GM18526 (cell line): ENCODE measurements around the gene GJA3.
A peak's percentile ranks its signal among the peaks of the same experiment; 100 is the strongest.

Source experiments
- POLR2A ChIP-seq: IDR thresholded peaks from 3 replicates; pipeline ENCODE4 v1.6.1; 2011; ENCODE audit not compliant: insufficient read length; ENCODE audit errors: extremely low read depth

GJA3 gene

DNA sequence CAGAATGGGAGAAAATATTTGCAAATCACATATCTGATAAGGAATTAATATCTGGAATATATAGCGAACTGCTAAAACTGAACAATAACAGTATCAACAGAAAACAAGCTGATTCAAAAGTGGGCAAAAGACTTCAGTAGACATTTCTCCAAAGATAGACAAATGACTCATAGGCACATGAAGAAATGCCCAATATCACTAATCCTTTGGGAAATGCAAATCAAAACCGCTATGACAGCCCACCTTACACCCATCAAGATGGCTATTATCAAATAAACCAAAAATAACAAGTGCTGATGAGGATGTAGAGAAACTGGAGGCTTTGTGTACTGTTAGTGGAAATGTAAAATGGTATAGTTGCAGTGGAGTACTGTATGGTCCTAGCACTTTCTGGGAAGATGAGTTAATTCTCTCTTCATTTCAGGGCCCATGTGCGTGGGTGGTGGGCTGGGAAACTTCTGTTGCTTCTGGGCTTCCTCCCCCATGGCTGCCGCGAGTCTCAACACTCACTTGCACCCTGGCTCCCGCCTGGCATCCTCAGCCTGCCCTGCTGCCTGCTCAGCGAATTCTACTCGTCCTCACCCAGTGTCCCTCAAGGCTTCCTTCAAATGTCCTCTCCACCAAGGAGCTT, 12.4 kb upstream of the GJA3 start:
- no peak for TF ChIP-seq POLR2A

- no peak for TF ChIP-seq POLR2A
Observed at GRCh38 chr13:20171364-20171763, 10.5 kb upstream of the GJA3 start.

DNA sequence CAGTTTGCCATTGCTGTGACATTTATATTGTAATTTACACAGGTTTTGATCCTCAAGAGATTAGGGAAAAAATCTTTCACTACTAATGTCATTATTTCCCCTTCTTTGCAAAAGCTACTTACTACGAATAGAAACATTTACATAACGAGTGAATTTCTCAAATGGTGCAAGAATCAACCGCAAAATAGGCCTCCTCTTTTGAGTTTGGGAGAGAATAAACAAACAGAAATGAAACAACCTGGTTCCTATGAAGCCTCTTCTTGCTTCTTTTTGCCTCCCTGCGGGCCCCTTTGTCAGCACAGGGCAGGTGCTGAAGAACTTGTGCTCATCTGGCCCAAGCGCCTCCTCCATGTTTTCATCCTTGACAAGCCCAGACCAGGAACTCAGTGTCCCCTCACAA, 10.1 kb upstream of the GJA3 start:
- no peak for TF ChIP-seq POLR2A

- no peak for TF ChIP-seq POLR2A
Observed at GRCh38 chr13:20168396-20168795, 7.5 kb upstream of the GJA3 start.

DNA sequence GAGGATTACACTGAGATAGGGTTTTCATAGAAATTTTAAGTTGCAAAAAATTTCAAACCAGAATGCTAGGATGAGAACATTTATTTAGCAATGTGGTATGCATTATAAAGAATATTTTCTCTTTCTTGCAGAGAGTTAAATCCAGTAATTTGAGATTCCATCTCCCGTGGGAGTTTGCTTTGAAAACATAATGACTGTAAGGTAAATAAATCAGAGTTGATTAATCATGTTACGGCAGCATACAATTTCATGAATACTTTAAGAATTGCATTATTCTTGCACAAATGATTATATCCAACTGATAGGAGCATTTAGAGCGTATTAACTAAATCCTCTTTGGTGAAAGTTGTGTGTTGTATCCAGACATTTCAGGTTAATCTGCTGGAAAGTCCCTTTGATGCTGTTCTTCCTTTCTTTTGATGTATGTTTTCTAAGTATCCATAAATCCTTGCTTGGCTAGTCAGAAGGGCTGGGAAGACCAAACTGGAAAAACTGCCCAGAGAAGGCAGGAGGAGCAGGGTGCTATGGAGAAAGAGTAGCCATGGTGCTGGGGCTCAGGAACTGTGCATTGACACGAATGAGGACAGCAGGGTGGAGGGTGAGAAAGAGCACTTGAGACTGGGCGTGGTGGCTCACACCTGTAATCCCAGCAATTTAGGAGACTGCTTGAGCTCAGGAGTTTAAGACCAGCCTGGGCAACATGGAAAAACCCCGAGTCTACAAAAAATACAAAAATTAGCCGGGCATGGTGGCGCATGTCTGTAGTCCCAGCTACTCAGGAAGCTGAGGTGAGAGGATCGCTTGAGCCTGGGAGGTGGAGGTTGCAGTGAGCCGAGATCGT, 4.8 kb upstream of the GJA3 start:
- no peak for TF ChIP-seq POLR2A

DNA sequence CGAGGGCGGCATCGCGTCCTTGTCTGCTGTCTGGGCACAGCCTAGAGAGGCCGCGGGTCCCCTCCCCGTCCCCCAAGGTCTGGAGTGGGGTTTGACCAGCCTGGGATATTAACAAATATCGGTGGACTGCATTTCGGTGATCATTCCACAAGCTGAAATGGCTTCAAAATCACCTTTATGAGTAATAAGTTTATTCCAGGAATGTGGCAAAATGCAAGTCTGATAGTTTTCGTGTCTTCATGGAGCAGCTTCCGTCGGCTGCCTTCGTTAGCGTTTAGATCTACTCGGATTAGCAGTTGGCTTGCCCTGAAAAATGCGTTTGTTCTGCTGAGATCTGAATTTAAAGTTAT, 1.1 kb upstream of the GJA3 start:
- TF ChIP-seq POLR2A: no peak

GRCh38 chr13:20161275-20161950, 561 bp upstream of the GJA3 start:
- peak; percentile 64 for TF ChIP-seq POLR2A

- no peak for TF ChIP-seq POLR2A
Observed at GRCh38 chr13:20159646-20160305, 1.1 kb downstream of the GJA3 start.

- no peak for TF ChIP-seq POLR2A
Observed at GRCh38 chr13:20157151-20157796, 3.6 kb downstream of the GJA3 start.

DNA sequence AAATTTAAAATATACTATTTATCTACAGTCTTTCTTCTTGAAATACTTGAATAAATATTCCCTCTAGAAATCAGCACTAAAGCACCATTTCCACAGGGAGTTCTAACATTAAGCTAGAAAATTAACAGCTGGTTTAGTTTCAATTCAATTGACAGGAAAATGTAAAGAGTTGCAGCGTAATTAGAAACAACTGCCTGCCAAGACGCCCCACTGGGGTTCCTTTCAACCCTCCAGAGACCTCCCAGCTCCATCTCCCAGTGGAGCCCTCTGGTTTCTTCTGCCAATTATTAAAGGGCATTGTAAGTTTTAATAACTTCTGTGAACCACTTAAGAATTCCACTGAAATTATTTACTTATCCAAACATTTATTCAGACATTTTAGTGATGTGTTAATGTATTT, 4.2 kb downstream of the GJA3 start:
- no peak for TF ChIP-seq POLR2A

- no peak for TF ChIP-seq POLR2A
Observed at GRCh38 chr13:20151612-20152011, 9.2 kb downstream of the GJA3 start.

- no peak for TF ChIP-seq POLR2A
Observed at GRCh38 chr13:20151016-20151415, 9.8 kb downstream of the GJA3 start.

DNA sequence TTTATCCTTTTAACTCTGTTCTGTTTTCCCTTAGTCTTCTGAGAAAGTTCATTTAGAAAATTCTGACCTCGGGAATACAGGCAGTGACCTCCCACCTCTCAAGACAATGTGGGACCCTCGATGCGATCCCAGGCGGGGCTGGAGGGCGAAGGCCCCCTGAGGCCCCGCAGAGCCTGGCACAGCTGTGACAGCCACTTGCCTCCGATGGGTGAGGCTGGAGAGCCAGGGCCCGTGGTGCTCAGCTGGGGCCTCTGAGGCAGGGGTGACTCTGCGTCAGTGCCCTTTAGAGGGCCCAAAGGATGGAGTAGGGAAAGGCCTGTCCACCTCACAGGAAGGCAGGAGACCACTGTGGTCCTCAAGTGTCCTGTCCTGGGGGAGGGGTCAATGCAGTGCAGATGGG, 10.3 kb downstream of the GJA3 start:
- no peak for TF ChIP-seq POLR2A

- TF ChIP-seq POLR2A: no peak
Observed at GRCh38 chr13:20149762-20150161, 11.1 kb downstream of the GJA3 start.

DNA sequence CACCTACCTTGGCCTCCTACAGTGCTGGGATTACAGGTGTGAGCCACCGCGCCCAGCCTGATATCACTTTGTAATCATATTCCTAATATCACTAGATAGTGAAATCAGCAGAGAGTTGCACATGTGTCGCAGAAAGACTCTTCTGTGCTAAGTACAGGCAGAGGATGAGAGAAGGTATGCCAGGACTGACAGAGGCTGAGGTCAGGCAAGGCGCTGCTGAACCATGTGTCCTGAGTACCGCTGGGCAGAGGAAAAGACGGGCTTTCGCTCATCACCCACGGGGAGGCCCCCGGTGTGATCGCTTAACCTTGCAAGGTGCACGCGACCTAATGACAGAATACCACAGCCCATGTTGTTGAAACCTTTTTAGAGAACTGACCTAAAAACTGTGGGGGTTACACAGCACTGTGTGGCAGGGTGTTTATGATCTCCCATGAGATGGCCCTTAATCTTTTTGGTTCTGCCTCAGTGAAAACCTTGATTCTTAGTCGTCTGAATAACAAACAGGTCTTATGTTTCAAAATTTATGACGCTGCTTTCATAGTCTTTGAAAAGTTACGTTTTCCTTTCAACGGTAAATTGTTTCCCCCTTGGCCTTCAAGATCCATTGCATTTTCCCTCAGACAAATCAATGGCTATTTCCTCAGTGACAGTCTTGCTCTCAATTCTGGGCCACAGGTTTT, 12.2 kb downstream of the GJA3 start:
- TF ChIP-seq POLR2A: no peak
